ENCODE measurements around the gene GSC2.

Gene GSC2

GRCh38 chr22:19146215-19146968, 3.7 kb downstream of the GSC2 start:
- Histone ChIP-seq H4K20me1 (peaks cover 24% of the 10 kb centered on the region), H3K4me2 (no peak overlapping the region), H3K4me1 (peaks cover 13% of the 10 kb centered on the region), H3K9me3 (peaks cover 29% of the 10 kb centered on the region), H3K36me3 (peaks cover 17% of the 10 kb centered on the region), H3K4me3 (no peak overlapping the region), H3K27ac (no peak overlapping the region), H3K27me3 (peaks cover 41% of the 10 kb centered on the region), H3K9ac (no peak overlapping the region)
- no peak for TF ChIP-seq Cebpa-rat (IDR thresholded peaks at IDR 0.05)

GRCh38 chr22:19143967-19144400, 6.1 kb downstream of the GSC2 start:
- Histone ChIP-seq H3K36me3 (peaks cover 41% of the 10 kb centered on the region), H3K4me2 (peak overlapping the region; percentile 96), H3K4me3 (peak overlapping the region; percentile 97), H4K20me1 (peaks cover 39% of the 10 kb centered on the region), H3K27me3 (peaks cover 17% of the 10 kb centered on the region), H3K9ac (peak overlapping the region; percentile 95), H3K4me1 (peaks cover 13% of the 10 kb centered on the region), H3K9me3 (peaks cover 6% of the 10 kb centered on the region), H3K27ac (peak overlapping the region; percentile 84)
- no peak for TF ChIP-seq Cebpa-rat (IDR thresholded peaks at IDR 0.05)

- H3K27ac ChIP-seq = no peak overlapping the region
- no peaks in the 10 kb centered on the region for H3K9me3 ChIP-seq
- H3K4me1 ChIP-seq = peaks cover 13% of the 10 kb centered on the region
- H4K20me1 ChIP-seq = peaks cover 43% of the 10 kb centered on the region
- peaks cover 9% of the 10 kb centered on the region; the same call in 1 of the 2 replicates for H3K27me3 ChIP-seq
- H3K4me3 ChIP-seq = peak overlapping the region; percentile 97
- H3K36me3 ChIP-seq = peaks cover 49% of the 10 kb centered on the region
- H3K4me2 ChIP-seq = peak overlapping the region; percentile 96
- peak overlapping the region; percentile 95 for H3K9ac ChIP-seq
- TF ChIP-seq Cebpa-rat (IDR thresholded peaks at IDR 0.05) = no peak
Measured at GRCh38 chr22:19143212-19143611, 6.9 kb downstream of the GSC2 start.

DNA sequence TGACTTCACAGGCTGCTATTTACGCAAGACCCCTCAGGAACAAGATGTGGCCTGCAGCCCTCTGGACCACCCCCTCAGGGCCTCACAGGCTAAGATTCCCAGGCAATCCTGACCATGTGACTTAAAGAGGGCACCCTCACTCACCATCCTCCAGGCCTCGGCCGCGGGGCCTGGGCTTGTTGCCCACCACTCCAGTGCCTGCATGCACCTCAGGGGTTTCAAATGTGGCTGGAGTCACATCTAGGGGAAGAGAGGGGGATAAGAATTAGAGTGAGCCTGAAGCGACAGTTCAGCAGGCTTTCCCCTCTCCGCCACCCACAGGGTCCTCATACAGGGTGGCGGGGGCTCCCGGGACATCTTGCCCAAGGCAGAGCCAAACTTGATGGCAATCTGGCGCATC, 7.7 kb downstream of the GSC2 start:
- H3K27ac ChIP-seq = no peak overlapping the region
- no peak overlapping the region for H3K4me2 ChIP-seq
- no peak overlapping the region for H3K9ac ChIP-seq
- H3K4me3 ChIP-seq = no peak overlapping the region
- no peak for TF ChIP-seq Cebpa-rat (IDR thresholded peaks at IDR 0.05)
- peaks cover under 1% of the 10 kb centered on the region; the same call in 1 of the 2 replicates for H3K27me3 ChIP-seq
- H3K4me1 ChIP-seq = peaks cover 13% of the 10 kb centered on the region
- peaks cover 57% of the 10 kb centered on the region for H3K36me3 ChIP-seq
- H3K9me3 ChIP-seq = no peaks in the 10 kb centered on the region
- peaks cover 49% of the 10 kb centered on the region for H4K20me1 ChIP-seq

- Histone ChIP-seq H3K9me3 (no peaks in the 10 kb centered on the region), H3K4me3 (no peak overlapping the region), H3K27me3 (no peaks in the 10 kb centered on the region), H3K4me1 (peaks cover 13% of the 10 kb centered on the region), H3K9ac (no peak overlapping the region), H3K36me3 (peaks cover 80% of the 10 kb centered on the region), H4K20me1 (peaks cover 58% of the 10 kb centered on the region), H3K4me2 (no peak overlapping the region), H3K27ac (no peak overlapping the region)
- TF ChIP-seq Cebpa-rat (IDR thresholded peaks at IDR 0.05) = no peak
Measured at GRCh38 chr22:19139974-19140373, 10.1 kb downstream of the GSC2 start.

DNA sequence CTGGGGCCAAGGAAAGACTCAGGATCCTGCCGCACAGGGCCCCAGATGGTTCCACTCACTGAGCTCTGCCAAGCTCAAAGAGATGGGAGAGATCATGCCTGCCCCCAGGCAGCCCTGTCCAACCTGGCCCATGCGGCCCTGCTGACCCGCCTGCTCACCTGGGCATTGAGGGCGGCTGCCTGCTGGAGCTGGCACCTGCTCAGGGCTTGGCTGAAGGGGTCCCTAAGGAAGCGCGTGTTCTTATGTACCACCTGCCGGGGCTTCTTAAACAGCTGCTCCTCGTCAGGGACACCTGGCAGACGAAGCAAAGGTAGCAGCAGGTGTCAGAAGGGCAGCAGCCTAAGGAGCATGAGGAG, 11.1 kb downstream of the GSC2 start:
- no peaks in the 10 kb centered on the region for H3K27me3 ChIP-seq
- H3K4me2 ChIP-seq = no peak overlapping the region
- no peak overlapping the region for H3K4me3 ChIP-seq
- H3K4me1 ChIP-seq = peaks cover 13% of the 10 kb centered on the region
- peaks cover 64% of the 10 kb centered on the region for H4K20me1 ChIP-seq
- H3K9me3 ChIP-seq = no peaks in the 10 kb centered on the region
- TF ChIP-seq Cebpa-rat (IDR thresholded peaks at IDR 0.05) = no peak
- H3K27ac ChIP-seq = no peak overlapping the region
- peaks cover 90% of the 10 kb centered on the region for H3K36me3 ChIP-seq
- no peak overlapping the region for H3K9ac ChIP-seq

- Histone ChIP-seq H3K4me2 (no peak overlapping the region), H3K9ac (no peak overlapping the region), H3K4me3 (no peak overlapping the region), H3K36me3 (peaks cover 96% of the 10 kb centered on the region), H4K20me1 (peaks cover 62% of the 10 kb centered on the region), H3K27me3 (no peaks in the 10 kb centered on the region), H3K27ac (no peak overlapping the region), H3K4me1 (peaks cover 8% of the 10 kb centered on the region), H3K9me3 (no peaks in the 10 kb centered on the region)
- no peak for TF ChIP-seq Cebpa-rat (IDR thresholded peaks at IDR 0.05)
Measured at GRCh38 chr22:19138217-19139000, 11.7 kb downstream of the GSC2 start.

GRCh38 chr22:19137384-19138216, 12.5 kb downstream of the GSC2 start:
- H3K36me3 ChIP-seq = peaks cover 99% of the 10 kb centered on the region
- no peak for TF ChIP-seq Cebpa-rat (IDR thresholded peaks at IDR 0.05)
- H3K9me3 ChIP-seq = no peaks in the 10 kb centered on the region
- no peak overlapping the region for H3K4me3 ChIP-seq
- no peak overlapping the region for H3K9ac ChIP-seq
- no peak overlapping the region for H3K4me2 ChIP-seq
- H4K20me1 ChIP-seq = peaks cover 62% of the 10 kb centered on the region
- H3K27me3 ChIP-seq = no peaks in the 10 kb centered on the region
- no peak overlapping the region for H3K27ac ChIP-seq
- no peaks in the 10 kb centered on the region for H3K4me1 ChIP-seq

DNA sequence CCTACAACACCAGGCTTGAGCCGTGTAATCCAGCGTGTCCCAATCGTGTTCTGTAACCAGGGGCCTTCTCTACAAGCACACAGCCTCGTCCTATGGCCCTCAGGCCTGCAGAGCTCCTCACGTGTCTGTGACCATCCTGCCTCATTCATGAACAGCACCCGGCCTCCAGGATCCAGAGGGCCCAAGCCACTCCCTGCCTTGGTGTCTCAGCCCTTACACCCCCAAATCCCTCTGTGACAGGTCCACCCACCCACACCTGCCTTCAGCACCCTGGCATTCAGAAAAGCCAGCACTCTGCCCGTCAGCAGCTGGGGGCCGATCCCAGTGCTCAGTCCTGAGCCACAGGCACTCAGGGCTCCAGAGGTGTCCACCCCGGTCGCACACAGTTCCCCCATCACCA, 13.2 kb downstream of the GSC2 start:
- no peak overlapping the region for H3K9ac ChIP-seq
- H3K4me3 ChIP-seq = no peak overlapping the region
- peaks cover 99% of the 10 kb centered on the region for H3K36me3 ChIP-seq
- H3K27ac ChIP-seq = no peak overlapping the region
- no peak for TF ChIP-seq Cebpa-rat (IDR thresholded peaks at IDR 0.05)
- H3K27me3 ChIP-seq = no peaks in the 10 kb centered on the region
- H3K4me2 ChIP-seq = no peak overlapping the region
- no peaks in the 10 kb centered on the region for H3K9me3 ChIP-seq
- H4K20me1 ChIP-seq = peaks cover 57% of the 10 kb centered on the region
- H3K4me1 ChIP-seq = no peaks in the 10 kb centered on the region

Data from BLaER1 (cell line).